ENCODE results near the gene CLRN3.

CLRN3 gene

DNA sequence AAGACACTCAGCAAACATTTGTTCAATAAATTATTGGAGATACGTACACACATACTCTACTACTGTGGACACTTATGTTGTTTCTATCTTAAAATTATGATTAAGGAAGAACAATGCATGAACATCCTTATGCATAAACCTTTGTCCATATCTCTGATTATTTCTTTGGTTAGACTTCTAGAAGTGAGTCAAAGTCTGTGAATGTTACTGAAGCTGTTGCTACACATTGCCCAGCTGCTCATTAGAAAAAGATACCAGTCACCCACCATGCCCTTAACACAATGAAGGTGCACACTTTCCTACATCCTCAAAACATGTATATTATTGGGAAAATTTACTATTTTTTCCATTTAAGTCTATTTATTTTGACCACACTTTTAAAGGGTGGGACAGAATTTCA is 1.4 kb upstream of the CLRN3 start:
- no peak for DNase-seq

DNA sequence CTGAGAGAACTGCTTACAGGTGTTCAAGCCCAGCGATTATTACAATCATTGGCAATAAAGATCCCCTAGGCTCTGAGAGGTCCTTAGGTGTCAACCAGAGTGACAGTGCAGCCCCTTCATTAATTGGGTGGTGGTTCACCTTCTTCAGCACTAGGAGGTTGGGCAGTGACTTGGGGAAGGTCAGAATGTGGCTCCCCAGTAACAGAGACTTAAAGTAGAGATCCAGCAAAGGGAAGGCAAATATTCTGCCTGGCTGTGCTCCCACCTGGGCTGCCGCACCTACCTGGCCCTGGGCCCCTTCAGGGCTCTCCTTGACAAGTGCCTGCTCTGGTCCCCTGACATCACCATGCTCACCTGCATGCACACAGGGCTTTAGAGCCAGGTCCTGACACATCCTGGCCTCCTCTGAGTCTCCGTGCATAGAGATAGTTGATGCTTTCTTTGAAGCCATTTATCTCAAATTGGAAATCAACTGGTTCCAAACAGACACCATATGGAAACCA is 1.9 kb downstream of the CLRN3 start:
- DNase-seq, result no peak

DNA sequence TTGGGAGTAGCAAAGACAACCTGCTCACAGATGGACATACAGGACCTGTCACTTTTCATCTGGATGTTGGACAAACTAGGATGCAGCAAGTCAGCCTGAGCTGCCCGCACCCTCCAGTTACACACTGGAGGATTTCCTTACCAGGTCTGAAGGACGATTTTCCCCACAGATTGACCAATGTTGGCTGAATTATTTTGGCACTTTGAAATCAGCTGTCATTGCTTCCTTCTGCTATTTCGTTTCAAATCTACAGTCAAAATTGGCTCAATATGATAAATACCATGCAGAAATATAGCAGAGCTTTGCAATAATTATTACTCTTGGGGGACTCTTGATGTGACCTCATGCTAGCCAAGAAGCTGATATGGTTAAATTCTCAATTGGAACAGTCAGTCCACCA is 2.5 kb downstream of the CLRN3 start:
- no peak for DNase-seq

DNA sequence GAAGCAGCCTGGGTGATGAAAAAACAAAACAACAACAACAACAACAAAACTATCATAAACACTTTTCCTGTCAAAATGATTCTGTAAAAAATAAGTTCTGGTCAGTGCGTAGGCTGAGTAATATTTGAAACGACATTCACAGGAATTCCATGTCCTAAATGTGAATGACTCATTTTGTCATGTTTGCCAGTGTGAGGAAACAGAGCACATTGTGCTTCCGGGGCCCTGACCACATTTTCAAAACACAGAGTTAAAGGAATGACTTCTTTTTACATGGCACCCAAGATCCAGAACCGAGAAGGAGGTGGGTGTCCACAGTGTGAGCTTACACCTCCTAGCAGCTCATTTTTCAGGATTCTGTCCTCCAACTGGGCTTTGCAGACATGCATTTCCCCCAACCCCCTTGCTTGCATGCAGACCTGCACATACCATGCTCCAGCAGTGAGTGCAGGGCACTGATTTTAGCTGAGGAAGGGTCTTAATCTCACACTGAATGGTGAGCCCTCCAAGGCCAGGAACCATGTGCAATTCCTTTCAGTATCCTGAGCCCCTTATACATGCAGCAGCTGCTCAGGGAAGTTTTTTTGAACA is 3.0 kb downstream of the CLRN3 start:
- no peak for DNase-seq

DNA sequence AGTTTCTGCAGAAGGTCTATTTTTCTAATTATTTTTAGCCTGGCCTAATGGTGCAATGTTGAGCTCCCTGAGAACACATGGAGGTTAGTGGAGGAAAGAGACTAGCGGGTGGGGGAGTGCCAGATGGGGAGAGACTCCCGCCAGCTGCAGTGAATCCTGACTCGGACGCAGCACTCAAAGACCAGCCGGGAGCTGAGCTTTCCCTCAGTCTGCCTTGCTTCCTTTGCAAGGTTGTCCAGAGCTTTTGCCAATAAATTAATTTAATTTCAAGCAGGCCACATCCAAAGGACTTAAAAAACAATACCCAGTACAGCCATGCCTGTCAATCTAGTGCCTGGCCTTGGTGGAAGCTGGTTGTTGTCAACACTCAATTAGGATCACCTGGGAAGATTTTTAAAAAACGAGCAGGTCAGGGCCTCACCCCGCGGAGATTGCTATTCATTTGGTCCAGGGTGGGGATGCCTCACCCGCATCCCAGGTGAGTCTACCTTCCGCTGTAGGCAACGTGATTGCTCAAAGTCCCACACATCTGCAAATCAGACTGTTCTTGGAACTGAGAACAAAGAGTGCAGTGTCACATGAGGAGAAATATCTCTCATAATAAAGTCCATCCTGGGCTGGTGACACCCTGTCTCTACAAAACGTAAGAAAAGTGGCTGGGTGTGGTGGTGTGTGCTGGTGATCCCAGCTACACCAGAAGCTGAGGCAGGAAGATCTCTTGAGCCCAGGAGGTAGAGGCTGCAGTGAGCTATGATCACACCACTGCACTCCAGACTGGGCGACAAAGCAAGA is 4.0 kb downstream of the CLRN3 start:
- DNase-seq, result no peak

DNA sequence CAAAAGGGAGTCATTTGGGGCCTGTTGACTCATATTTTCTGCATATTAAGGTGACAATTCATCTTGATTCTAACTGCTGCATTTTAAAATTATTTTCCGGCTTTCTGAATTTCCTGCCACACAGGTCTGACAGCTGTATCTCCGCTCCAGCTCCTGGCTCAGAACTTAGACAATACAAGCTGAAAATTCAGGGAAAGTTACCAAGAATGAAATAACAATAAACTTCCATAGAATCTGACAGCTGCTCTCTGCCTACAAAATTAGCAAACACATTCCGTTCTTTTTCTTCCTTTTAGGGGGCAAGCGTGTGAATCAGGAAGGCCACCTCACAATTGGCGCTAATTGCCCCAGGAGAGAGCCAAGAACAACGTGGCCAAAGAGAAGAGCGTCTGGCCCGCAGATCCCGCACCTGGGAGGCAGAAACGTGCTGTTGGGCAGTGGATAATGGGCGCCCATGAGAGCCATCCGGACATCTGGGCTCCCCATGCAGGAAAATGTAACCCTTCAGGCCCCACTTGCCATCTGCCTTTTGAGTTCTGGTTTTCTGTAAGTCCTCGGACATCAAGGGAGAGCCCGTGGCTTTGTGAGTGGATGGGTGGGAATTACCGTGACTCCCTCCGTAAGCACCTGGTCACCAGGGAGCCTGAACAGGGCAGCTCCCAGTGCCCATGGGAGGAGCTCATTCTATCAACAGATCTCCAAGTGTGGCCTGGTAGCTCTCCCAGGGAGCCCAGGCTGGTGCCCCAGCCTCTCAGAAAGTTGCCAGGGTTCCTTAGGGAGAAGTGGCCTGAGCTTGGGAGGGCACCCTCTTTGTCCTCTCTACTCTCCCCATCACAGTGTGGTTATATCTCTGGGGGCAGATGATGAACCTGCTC is 5.0 kb downstream of the CLRN3 start:
- no peak for DNase-seq

DNA sequence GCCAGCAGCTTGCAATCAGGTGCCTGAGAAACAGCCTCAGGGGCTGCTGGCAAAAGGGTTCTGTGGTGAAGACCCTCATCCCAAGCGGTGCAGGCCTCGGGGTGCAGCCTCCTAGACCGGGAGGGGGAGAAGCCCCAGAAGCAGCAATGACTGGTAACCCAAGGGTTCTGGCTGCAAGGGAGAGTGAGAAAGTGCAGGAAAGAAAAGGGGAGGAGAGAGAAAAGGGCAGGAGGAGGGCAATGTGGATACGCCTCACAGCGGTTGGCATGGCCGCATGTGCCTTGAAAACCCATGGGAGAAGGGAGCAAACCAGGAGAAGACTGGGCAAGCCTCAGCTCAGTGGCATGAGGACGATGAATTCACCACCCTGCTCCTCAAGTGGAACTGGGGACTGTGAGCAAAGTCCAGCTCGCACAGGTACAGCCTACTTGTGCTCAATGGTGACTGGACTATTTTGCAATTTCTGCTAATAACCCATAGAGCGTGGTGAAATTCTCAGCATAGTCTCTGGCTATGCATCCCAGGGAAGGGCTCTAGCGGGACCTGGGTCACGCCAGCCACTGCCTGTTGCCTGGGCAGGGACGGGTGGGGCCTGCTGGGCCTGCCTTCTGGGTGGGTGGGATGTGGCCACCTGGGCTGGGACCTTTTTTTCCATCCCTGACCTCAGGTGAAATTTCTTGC is 6.2 kb downstream of the CLRN3 start:
- DNase-seq, result no peak

DNA sequence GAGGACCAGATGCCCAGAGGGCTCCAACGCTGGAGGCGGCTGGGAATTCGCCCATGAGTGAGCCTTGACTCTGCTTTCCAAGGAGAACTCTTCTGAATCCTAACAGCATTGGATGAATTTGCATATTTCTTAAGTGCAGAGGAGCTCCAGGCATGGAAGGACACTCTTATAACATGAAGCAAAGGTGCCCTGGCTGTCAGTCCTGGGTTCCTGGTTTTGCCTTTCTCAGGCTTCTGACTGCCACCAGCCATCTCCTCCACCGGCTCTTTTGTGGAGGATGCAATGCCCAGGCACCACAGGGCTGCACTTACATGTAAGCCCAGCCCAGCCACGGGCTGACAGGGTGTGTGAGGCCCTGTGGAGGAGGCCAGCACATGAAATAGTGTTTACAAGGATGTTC is 8.2 kb downstream of the CLRN3 start:
- no peak for DNase-seq

DNA sequence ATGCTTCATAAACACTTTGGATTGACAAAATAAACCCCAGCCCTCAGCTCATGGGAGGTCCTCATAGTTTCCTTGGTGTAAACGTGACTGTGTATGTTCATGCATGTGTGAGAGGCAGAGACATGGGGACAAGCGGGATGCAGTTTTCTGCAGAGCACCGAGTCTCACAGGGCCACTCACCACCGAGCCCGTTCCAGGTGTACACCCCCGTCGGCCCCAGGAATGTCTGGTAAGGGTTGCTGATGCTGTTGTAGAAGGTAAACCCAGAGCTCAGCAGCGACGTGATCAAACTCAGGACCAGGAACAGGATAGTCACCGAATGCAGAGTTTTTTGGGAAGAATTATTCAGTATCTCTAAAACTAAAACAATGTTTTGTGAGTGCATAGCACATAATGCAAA is 9.2 kb downstream of the CLRN3 start:
- no peak for DNase-seq

DNA sequence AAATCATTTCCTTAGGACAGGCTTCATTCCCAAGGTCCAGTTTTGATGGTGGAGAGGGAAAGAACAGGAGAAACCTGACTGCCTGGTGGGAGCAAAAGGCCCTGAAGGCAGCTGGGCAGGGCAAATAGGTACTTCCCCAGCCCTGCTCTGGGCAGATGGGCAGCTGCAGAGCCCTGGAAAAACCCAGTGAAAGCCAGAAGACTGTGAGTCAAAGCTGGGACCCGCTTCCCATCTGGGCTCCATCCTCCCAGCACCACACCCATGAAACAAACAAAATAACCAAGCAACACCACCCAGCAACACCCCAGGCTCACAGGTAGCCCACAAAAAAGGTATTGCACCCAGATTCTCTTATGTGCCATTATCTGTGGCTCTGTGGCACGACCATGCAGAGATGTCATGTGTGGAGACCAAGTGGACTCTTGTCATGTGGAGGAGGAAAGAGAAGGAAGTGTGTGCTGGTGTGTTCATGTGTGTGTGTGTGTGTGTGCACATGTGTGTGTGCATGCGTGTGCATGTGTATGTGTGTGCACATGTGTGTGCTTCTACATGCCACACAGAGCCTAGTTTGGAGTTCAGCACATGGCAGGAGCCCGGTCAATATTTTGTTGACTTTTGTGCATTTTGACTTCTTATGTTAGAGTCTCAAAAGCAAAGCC is 9.8 kb downstream of the CLRN3 start:
- no peak for DNase-seq

DNA sequence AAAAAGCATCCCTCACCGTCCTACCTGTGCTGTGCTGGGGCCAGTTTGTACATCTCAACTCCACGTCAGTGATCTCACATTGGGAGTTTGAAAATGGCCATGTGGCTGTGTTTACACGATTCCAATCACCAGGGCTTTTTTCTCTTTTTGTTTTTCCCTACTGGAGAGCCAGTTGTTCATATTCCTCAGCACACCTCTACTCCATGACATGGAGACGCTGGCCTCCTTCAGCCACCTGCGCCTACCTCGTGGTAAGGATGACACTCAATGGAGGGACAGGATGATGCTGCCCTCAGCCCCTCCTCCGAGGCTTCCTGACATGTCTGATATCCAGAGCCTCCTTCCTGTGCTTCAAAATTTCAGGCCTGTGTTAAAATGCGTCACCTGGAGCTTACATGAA is 10.3 kb downstream of the CLRN3 start:
- no peak for DNase-seq

DNA sequence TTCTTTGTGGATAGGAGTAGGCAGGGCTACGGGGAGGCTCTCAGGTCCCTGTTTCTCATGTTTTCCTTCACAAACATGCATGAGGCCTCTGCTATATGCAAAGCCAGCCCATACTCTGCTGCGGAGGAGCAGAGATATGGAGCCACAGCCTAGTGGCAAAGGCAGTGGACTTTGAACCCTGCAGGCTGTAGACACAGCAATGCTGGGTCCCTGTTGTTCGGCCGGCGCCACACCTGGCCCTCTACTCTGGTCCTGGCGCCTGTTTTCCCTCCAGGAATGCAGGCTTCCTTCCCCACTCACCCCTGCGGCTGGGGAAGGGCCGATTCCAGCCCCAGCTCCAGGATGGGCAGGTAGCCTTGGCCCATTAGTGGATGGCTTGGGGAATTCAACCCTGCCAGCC is 11.5 kb downstream of the CLRN3 start:
- DNase-seq, result no peak

DNA sequence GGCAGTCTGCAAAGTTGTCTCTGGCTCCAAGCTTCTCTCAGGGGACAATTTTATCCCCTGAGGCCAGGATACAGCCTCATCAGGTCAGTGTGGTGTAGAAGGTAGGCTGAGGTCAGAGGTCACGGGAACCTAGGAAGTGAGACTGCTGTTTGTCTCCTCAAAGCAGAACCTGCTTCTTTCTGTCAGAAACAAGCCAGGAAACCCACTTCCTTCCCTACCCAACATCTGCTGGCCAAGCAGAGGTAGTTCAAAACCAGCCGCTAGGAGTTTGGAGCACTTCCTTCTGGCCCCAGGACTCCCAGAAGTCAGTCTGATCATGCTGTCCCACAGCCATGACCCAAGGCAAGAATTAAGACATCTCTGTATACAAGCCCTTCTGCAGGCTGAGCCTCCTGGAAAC is 12.2 kb downstream of the CLRN3 start:
- no peak for DNase-seq

DNA sequence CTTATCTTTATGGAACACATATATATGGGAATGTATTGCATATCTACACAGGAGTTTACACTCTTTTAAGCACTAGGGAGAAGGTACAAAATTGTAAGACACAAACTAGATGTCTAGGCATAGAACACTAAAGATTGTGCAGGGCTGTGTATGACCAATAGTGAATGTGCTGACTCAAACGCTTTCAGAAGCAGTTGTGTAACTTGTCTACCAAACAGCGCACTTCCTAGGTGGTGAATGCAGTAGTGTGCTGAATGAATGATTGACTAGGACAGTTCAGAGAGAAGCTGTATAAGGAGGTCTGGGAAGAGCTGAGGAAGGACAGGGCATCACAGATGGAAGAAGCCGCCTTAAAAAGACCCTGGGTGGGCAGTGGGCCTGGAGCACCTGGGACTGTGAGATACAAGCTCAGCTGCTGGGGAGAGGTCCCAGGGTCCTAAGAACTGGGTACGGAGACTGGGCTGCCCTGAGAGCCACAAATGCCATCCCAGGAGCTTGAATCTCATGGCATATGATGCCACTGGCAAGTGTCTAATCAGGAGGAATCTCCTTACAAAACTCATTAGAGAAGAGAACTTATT is 14.2 kb downstream of the CLRN3 start:
- no peak for DNase-seq

DNA sequence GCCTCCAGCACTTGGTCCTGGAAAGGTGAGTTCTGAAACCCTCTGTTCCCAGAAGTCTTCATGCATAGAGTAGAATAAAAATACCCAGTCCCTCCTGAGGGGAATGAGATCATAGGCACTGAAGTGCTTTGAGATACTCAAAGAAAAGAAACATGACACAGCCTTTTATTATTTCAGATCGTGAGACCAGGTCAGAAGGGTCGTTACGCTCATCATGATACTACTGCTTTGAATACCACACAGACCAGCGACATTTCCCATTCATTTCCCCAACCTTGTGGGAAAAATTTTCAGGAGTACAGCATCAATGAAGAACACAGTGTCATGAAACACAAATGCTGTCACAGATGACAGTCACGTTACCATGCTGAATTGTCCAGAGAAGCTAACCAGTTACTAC is 15.0 kb downstream of the CLRN3 start:
- DNase-seq, result no peak

DNA sequence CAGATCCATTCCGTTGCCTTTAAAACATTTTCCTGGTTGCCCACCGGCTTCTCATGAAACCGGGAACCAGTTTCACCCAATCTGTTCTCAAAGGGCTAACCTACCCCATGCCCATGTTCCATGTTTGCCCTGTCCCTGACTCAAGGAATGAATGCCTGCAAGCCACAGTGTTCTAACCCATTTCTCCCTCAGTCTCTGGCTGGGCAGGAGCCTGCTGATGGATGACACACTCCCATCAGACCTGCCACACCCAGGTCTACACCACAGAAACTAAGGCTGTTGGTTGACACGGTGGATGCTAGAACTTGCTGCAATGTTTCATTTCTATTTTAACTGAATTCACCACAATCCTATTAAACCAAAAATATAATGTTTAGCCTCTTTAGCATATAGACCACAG is 15.6 kb downstream of the CLRN3 start:
- no peak for DNase-seq

DNA sequence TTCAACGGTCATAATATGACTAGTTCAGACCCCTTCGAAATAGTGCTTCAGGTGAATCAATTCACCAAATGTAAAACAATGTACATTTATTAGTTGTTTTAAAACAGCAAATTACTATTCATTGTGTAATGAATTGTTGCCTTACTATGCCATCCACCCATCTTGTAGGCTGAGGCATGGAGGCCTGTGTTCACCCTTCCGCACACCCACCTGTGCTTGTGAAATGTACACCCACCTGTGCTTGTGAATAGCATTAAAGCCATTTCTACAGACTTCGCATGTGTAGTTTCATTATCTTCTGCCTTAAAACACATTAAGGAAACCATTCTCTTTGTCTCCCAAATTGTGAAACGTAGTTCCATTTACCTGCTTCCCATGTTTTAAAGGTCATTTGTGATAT is 16.8 kb downstream of the CLRN3 start:
- no peak for DNase-seq

DNA sequence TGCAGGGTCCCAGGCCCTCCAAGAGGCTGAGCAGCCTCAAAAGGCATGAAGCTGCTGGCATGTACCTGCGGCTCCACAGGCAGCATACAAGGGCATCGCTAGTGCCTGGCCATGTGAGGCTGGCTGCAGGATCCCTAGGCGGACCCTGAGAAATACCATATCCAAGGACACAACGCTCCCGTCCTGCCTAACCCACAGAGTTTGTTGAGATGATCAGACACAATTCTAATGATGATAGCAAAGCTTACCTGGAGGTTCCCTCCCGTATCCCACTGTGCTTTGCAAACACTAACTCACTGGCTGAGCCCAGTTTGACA is 17.3 kb downstream of the CLRN3 start:
- no peak for DNase-seq

DNA sequence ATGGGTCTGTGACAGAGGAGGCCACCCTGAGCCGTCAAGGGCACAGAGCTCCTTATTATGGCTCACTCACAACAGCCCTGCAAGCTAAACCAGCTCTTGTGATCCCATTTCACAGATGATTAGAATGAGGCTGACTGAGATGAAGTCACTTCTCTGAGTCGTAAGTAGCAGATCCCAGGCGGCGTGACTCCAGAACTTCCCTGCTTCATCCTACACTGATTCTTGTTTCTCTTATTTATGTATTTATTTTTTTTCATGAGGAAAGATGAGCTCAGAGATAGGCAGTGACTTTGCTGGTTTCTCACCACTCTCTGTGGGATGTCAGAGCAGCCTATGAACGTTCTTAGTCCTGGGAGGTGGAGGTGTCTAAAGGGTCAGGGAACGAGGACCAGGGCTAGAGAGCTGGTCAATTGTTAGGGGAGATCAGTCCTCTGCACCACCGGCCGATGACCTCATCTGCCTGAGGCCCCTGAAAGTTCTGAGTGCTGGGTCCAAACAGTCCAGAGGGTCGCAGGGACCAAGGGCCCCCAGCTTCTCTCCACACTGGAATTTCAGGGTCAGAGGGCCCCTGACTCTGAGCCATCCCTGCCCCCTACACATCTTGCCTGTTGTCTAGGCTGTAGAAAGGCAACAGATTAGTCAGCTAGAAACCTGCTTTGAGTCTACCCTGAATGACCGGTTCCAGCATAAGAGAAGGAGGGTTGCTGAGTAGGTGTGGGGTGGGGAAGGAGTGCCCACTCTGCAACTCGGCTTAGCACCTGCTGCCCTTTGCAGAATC is 17.9 kb downstream of the CLRN3 start:
- DNase-seq, result no peak

DNA sequence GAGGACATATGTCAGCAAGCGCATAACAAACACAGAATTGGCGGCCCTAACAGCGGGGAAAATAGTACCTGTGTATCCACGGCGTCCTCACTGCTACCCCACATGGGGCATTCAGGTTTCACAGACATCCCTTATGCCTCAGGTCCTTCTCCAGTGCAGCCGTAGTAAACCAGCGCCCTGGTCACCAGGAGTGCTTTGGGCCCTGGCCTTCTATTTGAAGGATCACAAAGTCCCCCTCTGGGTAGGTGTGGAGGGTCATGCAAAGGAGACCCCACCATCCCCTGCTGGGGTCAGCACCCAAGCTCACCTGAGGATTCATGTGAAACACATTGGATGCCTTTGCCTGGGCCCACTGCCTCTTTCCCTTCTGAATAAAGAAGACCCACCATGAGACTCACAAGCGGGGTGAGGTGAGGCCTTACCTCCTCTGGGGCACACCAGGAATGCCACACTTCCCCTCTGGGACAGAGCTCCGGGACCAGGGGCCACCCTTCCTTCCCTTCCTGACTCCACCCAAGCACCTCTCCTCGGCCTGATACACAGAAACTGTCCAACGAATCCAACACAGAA is 18.8 kb downstream of the CLRN3 start:
- no peak for DNase-seq

DNA sequence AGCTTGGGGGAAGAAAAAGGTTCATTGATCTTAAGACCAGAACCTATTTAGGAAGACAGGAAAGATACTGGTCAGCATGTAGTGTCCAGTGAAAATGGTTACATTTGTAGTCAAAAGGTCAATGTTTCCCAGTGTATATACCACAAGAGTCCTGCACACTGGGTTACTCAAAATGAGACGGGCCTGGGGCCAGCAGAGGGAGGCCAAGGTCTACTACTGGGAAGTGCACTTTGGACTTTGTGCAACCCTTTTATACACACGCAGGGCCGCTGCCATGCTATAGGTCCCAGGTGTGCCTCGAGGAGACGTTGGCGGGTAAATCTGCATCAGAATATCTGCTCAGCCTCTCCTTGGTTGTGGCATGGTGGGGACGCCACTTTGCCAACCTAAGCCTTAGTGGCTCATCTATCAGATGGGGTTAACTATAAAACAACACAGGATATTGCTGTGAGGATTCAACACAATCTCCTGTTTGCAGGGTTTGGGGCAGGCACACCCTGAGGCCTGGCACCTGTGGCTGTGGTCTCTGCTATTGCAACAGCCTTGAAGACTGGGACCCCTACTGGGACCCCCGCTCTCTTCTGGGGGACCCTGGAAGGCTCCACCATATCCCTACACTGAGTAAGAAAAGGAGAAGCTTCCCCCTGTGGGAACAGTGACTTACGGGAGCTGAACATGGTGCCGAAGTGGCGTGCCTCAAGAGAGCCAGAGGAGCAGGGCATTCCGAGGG is 19.7 kb downstream of the CLRN3 start:
- DNase-seq, result no peak
